ENCODE results near the gene KCTD11.

The KCTD11 gene

GRCh38 chr17:7351665-7352502, at the start of gene KCTD11:
TSS of gene KCTD11 (plus strand) at chr17:7352162.
- peak; percentile 62 for DNase-seq (ENCODE audit: low read depth)

- no peak for DNase-seq (ENCODE audit: low read depth)
Observed at GRCh38 chr17:7304179-7304578, 47.8 kb upstream of the KCTD11 start.

GRCh38 chr17:7306911-7307685, 44.9 kb upstream of the KCTD11 start, which contains the start of gene EIF5A:
TSS of gene EIF5A (plus strand) at chr17:7307628. CDS start at chr17:7309636, 2,008 bp downstream.
- peak; percentile 99 for DNase-seq (ENCODE audit: low read depth)

- no peak for DNase-seq (ENCODE audit: low read depth)
Observed at GRCh38 chr17:7307686-7308624, 44.0 kb upstream of the KCTD11 start.

- peak; percentile 50 for DNase-seq (ENCODE audit: low read depth)
Observed at GRCh38 chr17:7308625-7309433, 43.1 kb upstream of the KCTD11 start.

GRCh38 chr17:7309628-7310027, 42.3 kb upstream of the KCTD11 start:
- no peak for DNase-seq (ENCODE audit: low read depth)

GRCh38 chr17:7311110-7311705, 40.8 kb upstream of the KCTD11 start:
- no peak for DNase-seq (ENCODE audit: low read depth)

- no peak for DNase-seq (ENCODE audit: low read depth)
Observed at GRCh38 chr17:7312432-7313087, 39.4 kb upstream of the KCTD11 start.

- DNase-seq (ENCODE audit: low read depth): no peak
Observed at GRCh38 chr17:7313088-7313889, 38.7 kb upstream of the KCTD11 start.

GRCh38 chr17:7313890-7314718, 37.9 kb upstream of the KCTD11 start:
- no peak for DNase-seq (ENCODE audit: low read depth)

- DNase-seq (ENCODE audit: low read depth): no peak
Observed at GRCh38 chr17:7314719-7315569, 37.0 kb upstream of the KCTD11 start, which contains the start of gene GPS2. TSS of gene GPS2 (minus strand) at chr17:7315360. CDS start at chr17:7315052, 308 bp downstream.

GRCh38 chr17:7315570-7316235, 36.3 kb upstream of the KCTD11 start:
- no peak for DNase-seq (ENCODE audit: low read depth)

- no peak for DNase-seq (ENCODE audit: low read depth)
Observed at GRCh38 chr17:7317161-7317803, 34.7 kb upstream of the KCTD11 start.

- DNase-seq (ENCODE audit: low read depth): no peak
Observed at GRCh38 chr17:7318121-7318860, 33.7 kb upstream of the KCTD11 start.

GRCh38 chr17:7321466-7321865, 30.5 kb upstream of the KCTD11 start:
- no peak for DNase-seq (ENCODE audit: low read depth)

Measured in GM04503 (cell line).